Neuronal stem cell (in vitro differentiated cells): ENCODE data around the gene TRIM27. TPM values are rescaled to one million over a fixed set of nuclear protein-coding genes. Genes with fewer than 3 reads are reported as not detected.
"Not testable (repeated sequence)": the region's sequence is repeated elsewhere in the genome, so short reads cannot be mapped to it uniquely, and the experiment has no call there.

Experiments used
- DNase-seq: peaks from one replicate; pipeline ENCODE4 v3.0.0-alpha.2; 2013; ENCODE audit warnings: low spot score
- H2AFZ ChIP-seq: one replicate; pipeline ENCODE4 v1.6.1; 2013; ENCODE audit warnings: mild to moderate bottlenecking, low read length, inconsistent platforms
- H2AK5ac ChIP-seq: 2 replicates; pipeline ENCODE4 v1.6.1; 2013; ENCODE audit warnings: low read depth, mild to moderate bottlenecking, inconsistent platforms, low read length, moderate library complexity, mixed read lengths
- H2BK120ac ChIP-seq: 2 replicates; pipeline ENCODE4 v1.6.1; 2013; ENCODE audit warnings: low read depth, mild to moderate bottlenecking, inconsistent platforms, low read length, moderate library complexity, mixed read lengths
- H2BK12ac ChIP-seq: one replicate; pipeline ENCODE4 v1.6.1; 2013; ENCODE audit warnings: low read length, inconsistent platforms
- H2BK15ac ChIP-seq: 2 replicates; pipeline ENCODE4 v1.6.1; 2013; ENCODE audit warnings: mild to moderate bottlenecking, low read length, inconsistent platforms, mixed read lengths
- H2BK5ac ChIP-seq: one replicate; pipeline ENCODE4 v1.6.1; 2013; ENCODE audit warnings: inconsistent platforms, mild to moderate bottlenecking, low read length, moderate library complexity
- H3K14ac ChIP-seq: one replicate; pipeline ENCODE4 v1.6.1; 2013; ENCODE audit warnings: low read length, inconsistent platforms
- H3K18ac ChIP-seq: 2 replicates; pipeline ENCODE4 v1.6.1; 2013; ENCODE audit warnings: low read length, inconsistent platforms
- H3K23ac ChIP-seq: 2 replicates; pipeline ENCODE4 v1.6.1; 2013; ENCODE audit warnings: low read depth, mild to moderate bottlenecking, mixed read lengths, low read length, inconsistent platforms; ENCODE audit not compliant: poor library complexity
- H3K27ac ChIP-seq: replicated peaks from 3 replicates; pipeline ENCODE4 v1.5.1; 2013; ENCODE audit warnings: low read length, inconsistent platforms
- H3K27me3 ChIP-seq, 3 experiments: 2 replicates each; pipeline ENCODE4 v1.6.1; 2013; ENCODE audit warnings: low read length in 3 of 3, mild to moderate bottlenecking in 2 of 3, inconsistent platforms in 1 of 3, low read depth in 1 of 3, mixed read lengths in 1 of 3, moderate library complexity in 1 of 3; ENCODE audit not compliant: control insufficient read depth in 3 of 3, insufficient read depth in 3 of 3
- H3K36me3 ChIP-seq, 2 donors: replicated peaks in 1 of 2; 2 replicates each; pipeline ENCODE4 v1.6.1; 2013; ENCODE audit warnings: low read length in 2 of 2; ENCODE audit not compliant: control insufficient read depth in 2 of 2, insufficient read depth in 2 of 2
- H3K4ac ChIP-seq: 2 replicates; pipeline ENCODE4 v1.6.1; 2013; ENCODE audit warnings: inconsistent platforms, mild to moderate bottlenecking, low read length, moderate library complexity
- H3K4me1 ChIP-seq, 2 donors: 1 replicate in 1 of 2; 2 replicates in 1 of 2; pipeline ENCODE4 v1.6.1; 2013; ENCODE audit warnings: low read length in 2 of 2, low read depth in 1 of 2; ENCODE audit not compliant: control insufficient read depth in 2 of 2, insufficient read depth in 1 of 2
- H3K4me2 ChIP-seq: one replicate; pipeline ENCODE4 v1.6.1; 2013; ENCODE audit warnings: mild to moderate bottlenecking, low read length, inconsistent platforms; ENCODE audit not compliant: insufficient read depth, poor library complexity, severe bottlenecking
- H3K4me3 ChIP-seq, 2 donors: 2 replicates each; pipeline ENCODE4 v1.5.1; 2013; ENCODE audit warnings: low read length in 2 of 2, mild to moderate bottlenecking in 2 of 2, inconsistent platforms in 1 of 2, moderate library complexity in 1 of 2
- H3K79me1 ChIP-seq: one replicate; pipeline ENCODE4 v1.6.1; 2013; ENCODE audit warnings: low read depth, mild to moderate bottlenecking, inconsistent platforms, low read length, moderate library complexity
- H3K9ac ChIP-seq: one replicate; pipeline ENCODE4 v1.6.1; 2013; ENCODE audit warnings: mild to moderate bottlenecking, low read depth, low read length, inconsistent platforms; ENCODE audit not compliant: poor library complexity
- H3K9me3 ChIP-seq, 2 donors: replicated peaks in 1 of 2; 2 replicates each; pipeline versions ENCODE3 to v1.6.1; 2013; ENCODE audit warnings: low read length in 2 of 2, mild to moderate bottlenecking in 2 of 2, inconsistent platforms in 1 of 2, low read depth in 1 of 2, mixed read lengths in 1 of 2, moderate library complexity in 1 of 2; ENCODE audit not compliant: control insufficient read depth in 2 of 2, insufficient read depth in 1 of 2
- H4K8ac ChIP-seq: one replicate; pipeline ENCODE4 v1.6.1; 2013; ENCODE audit warnings: low read depth, mild to moderate bottlenecking, inconsistent platforms, low read length, moderate library complexity
- H4K91ac ChIP-seq: one replicate; pipeline ENCODE4 v1.6.1; 2013; ENCODE audit warnings: low read length, low read depth, mild to moderate bottlenecking, inconsistent platforms; ENCODE audit not compliant: poor library complexity
- WGBS, 2 donors: extraction: QIAGEN DNeasy Blood & Tissue Kit; methylation state at CpG; one replicate each; pipeline ENCODE4 v1.1.7; 2013; ENCODE audit warnings: missing lambda C conversion rate in 2 of 2, mixed read lengths in 1 of 2; ENCODE audit not compliant: insufficient read length in 2 of 2, insufficient replicate concordance in 1 of 2; ENCODE audit errors: extremely low coverage in 2 of 2; 5-methylcytosine and 5-hydroxymethylcytosine counted together
- polyA plus RNA-seq, 2 experiments: library from polyadenylated mRNA; stranded (reverse); fragments of 200-250 nt; gene quantifications; one replicate each; pipeline ENCODE4 v1.2.3, GENCODE V29; 2013

TRIM27 gene, protein sequence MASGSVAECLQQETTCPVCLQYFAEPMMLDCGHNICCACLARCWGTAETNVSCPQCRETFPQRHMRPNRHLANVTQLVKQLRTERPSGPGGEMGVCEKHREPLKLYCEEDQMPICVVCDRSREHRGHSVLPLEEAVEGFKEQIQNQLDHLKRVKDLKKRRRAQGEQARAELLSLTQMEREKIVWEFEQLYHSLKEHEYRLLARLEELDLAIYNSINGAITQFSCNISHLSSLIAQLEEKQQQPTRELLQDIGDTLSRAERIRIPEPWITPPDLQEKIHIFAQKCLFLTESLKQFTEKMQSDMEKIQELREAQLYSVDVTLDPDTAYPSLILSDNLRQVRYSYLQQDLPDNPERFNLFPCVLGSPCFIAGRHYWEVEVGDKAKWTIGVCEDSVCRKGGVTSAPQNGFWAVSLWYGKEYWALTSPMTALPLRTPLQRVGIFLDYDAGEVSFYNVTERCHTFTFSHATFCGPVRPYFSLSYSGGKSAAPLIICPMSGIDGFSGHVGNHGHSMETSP
- polyA plus RNA-seq (2013, experiment 1 of 2) = 38.5 TPM
- 37.5 TPM for polyA plus RNA-seq (2013, experiment 2 of 2)

DNA sequence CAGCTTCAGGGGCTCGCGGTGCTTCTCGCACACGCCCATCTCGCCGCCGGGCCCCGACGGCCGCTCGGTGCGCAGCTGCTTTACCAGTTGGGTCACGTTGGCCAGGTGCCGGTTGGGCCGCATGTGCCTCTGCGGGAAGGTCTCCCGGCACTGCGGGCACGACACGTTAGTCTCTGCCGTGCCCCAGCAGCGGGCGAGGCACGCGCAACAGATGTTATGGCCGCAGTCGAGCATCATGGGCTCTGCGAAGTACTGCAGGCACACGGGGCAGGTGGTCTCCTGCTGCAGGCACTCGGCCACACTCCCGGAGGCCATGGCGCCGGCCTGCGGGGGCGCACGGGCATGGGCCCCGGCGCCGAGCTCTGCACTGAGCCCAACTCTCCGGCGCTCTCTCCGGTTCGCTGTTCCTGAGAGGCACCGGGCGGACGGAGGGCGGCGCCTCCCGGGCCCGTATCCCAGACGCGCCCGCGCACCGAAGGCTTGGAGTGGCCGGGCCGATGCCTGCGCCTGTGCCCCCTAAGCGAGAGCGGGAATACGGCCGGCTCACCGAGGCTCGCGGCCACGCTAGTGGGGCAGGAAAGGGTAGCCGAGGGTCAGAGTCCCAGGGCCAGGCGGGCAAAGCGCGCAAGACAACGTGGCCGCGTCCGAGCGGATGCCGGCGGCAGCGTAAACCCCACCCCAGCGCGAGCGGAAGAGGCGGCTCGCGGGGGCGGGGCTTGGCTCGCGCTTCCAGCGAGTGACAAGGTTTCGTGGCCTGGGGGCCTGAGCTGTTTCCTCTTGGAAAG is at the start of gene TRIM27:
Gene TRIM27 (minus strand): TSS at position 668 of the 785 bp plus-strand sequence. CDS start 353 bp downstream, at position 315.
- H2BK120ac ChIP-seq = peak within 1 kb of the TSS; percentile 89
- peak within 1 kb of the TSS; percentile 99 for H3K9ac ChIP-seq
- no peaks in the 10 kb centered on the region for H3K9me3 ChIP-seq
- H2AK5ac ChIP-seq = peak within 1 kb of the TSS; percentile 88
- H3K36me3 ChIP-seq = peaks cover 21 to 42% of the 10 kb centered on the region in 2 donors
- peak; percentile 82 for DNase-seq
- peak within 1 kb of the TSS; percentile 99 for H3K23ac ChIP-seq
- no peaks in the 10 kb centered on the region for H3K27me3 ChIP-seq
- WGBS, 2 donors = no CpG with 5 or more reads among the region's 89 CpGs
- peaks cover 21% of the 10 kb centered on the region for H3K79me1 ChIP-seq
- H2BK12ac ChIP-seq = no peak within 1 kb of the TSS
- H4K8ac ChIP-seq = no peak within 1 kb of the TSS
- peak within 1 kb of the TSS; percentile 95 for H3K4ac ChIP-seq
- H3K14ac ChIP-seq = peak within 1 kb of the TSS; percentile 98
- peaks cover 7 to 10% of the 10 kb centered on the region in 2 donors for H3K4me1 ChIP-seq
- H3K27ac ChIP-seq = peak within 1 kb of the TSS; percentile 91
- peak within 1 kb of the TSS; percentile 83 for H2BK5ac ChIP-seq
- peak within 1 kb of the TSS; percentile 100 for H3K4me3 ChIP-seq
- H3K4me2 ChIP-seq = peak within 1 kb of the TSS; percentile 72
- H4K91ac ChIP-seq = peak within 1 kb of the TSS; percentile 70
- H3K18ac ChIP-seq = peak within 1 kb of the TSS; percentile 99
- H2BK15ac ChIP-seq = no peak within 1 kb of the TSS
- H2AFZ ChIP-seq = peak within 1 kb of the TSS; percentile 95

DNA sequence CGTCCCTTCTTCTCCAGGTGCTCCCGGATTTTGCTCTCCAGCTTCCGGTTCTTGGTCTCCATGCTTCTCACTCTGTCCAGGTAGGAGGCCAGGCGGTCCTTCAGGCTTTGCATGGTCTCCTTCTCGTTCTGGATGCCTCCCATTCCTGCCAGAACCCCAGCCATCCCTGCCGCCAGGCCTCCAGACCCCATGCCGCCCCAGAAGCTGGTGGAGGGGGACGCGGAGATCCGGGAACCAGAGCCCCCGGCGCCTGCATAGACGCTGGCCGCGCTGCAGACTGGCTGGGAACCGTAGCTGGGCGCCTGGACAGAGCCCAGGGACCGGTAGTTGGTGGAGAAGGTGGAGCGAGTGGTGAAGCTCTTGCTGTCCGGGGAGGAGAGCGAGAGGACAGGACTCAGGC is 46.3 kb upstream of the TRIM27 start:
- not testable (repeated sequence) for DNase-seq, H3K4ac ChIP-seq, H3K4me3 ChIP-seq, H2BK15ac ChIP-seq, H3K79me1 ChIP-seq, H2BK120ac ChIP-seq, H2AFZ ChIP-seq, H2AK5ac ChIP-seq, H3K27me3 ChIP-seq, H3K9me3 ChIP-seq, H3K18ac ChIP-seq, H3K23ac ChIP-seq, H2BK5ac ChIP-seq, H3K14ac ChIP-seq, H4K91ac ChIP-seq, H3K4me2 ChIP-seq, H4K8ac ChIP-seq, H3K9ac ChIP-seq, H2BK12ac ChIP-seq, H3K27ac ChIP-seq, H3K4me1 ChIP-seq, H3K36me3 ChIP-seq
- WGBS, 2 donors = no CpG with 5 or more reads among the region's 21 CpGs

DNA sequence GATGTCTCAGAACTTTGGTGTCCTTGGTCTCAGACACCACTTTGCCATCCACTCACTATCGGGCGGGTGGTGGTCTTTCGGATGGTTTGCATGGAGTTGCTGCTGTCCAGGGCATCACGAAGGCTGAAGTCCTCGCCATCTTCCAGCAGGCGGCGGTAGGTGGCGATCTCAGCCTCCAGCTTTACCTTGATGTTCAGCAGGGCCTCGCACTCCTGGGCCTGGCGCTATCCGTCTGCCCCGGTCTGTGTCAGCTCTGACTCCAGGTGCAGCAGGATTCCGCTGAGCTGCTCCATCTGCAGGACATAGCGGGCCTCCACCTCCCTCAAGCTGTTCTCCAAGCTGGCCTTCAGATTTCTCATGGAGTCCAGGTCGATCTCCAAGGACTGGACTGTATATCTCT is 45.3 kb upstream of the TRIM27 start:
- no peak overlapping the region for H2BK5ac ChIP-seq
- H3K4ac ChIP-seq = no peak overlapping the region
- no peaks in the 10 kb centered on the region for H3K79me1 ChIP-seq
- no peak overlapping the region for H3K18ac ChIP-seq
- no peak overlapping the region for H2AFZ ChIP-seq
- no peaks in the 10 kb centered on the region for H3K36me3 ChIP-seq
- no peak for DNase-seq
- no peak overlapping the region for H2BK120ac ChIP-seq
- peaks cover 0 to 2% of the 10 kb centered on the region in 2 donors for H3K9me3 ChIP-seq
- no peaks in the 10 kb centered on the region for H3K27me3 ChIP-seq
- no peak overlapping the region for H3K14ac ChIP-seq
- no peak overlapping the region for H3K27ac ChIP-seq
- H2BK15ac ChIP-seq = no peak overlapping the region
- no peak overlapping the region for H3K4me3 ChIP-seq
- no peaks in the 10 kb centered on the region for H3K4me1 ChIP-seq
- no peak overlapping the region for H2BK12ac ChIP-seq
- H3K4me2 ChIP-seq = no peak overlapping the region
- no peak overlapping the region for H3K9ac ChIP-seq
- H4K91ac ChIP-seq = no peak overlapping the region
- H3K23ac ChIP-seq = peak overlapping the region; percentile 81
- H2AK5ac ChIP-seq = peak overlapping the region; percentile 70
- H4K8ac ChIP-seq = no peak overlapping the region
- no CpG with 5 or more reads among the region's 15 CpGs for WGBS, 2 donors

DNA sequence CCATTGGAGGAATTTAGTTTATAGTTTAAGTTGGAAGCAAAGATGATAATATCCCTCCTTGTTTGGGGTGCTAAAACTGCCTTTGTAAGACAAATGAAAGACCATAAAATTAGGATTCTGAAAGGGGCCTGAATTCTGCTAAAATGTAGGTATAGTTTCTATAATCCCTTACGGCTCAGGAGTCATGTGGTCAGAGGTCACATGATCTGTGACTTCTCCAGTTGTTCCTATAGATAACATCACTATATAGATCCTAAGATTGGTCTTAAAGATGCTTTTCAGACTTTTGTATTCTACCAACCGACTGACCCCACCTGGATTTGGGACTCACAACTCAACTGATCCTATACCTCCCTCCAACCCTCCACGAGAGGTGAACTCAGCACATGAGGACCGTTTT is 44.7 kb upstream of the TRIM27 start:
- Histone ChIP-seq H2AFZ (no peak overlapping the region), H3K9ac (no peak overlapping the region), H3K4me1 (no peaks in the 10 kb centered on the region), H3K9me3 (peaks cover 0 to 2% of the 10 kb centered on the region in 2 donors), H3K4me3 (no peak overlapping the region), H3K27ac (no peak overlapping the region), H3K4me2 (no peak overlapping the region), H4K8ac (no peak overlapping the region), H3K79me1 (no peaks in the 10 kb centered on the region), H4K91ac (no peak overlapping the region), H2BK5ac (no peak overlapping the region), H3K14ac (no peak overlapping the region), H3K36me3 (no peaks in the 10 kb centered on the region), H2AK5ac (no peak overlapping the region), H3K27me3 (no peaks in the 10 kb centered on the region), H3K18ac (no peak overlapping the region), H2BK15ac (no peak overlapping the region), H2BK12ac (no peak overlapping the region), H3K4ac (no peak overlapping the region), H2BK120ac (no peak overlapping the region), H3K23ac (no peak overlapping the region)
- no CpG with 5 or more reads among the region's 4 CpGs for WGBS, 2 donors
- DNase-seq = no peak
